CD4-positive, alpha-beta T cell treated with Interleukin-4 for 1 hour (primary cell): ENCODE measurements around the gene GRXCR2.

Experiments used
- DNase-seq, 2 donors: peaks; one replicate each; pipeline ENCODE4 v3.0.0-alpha.2; 2020 to 2022

Gene GRXCR2

DNA sequence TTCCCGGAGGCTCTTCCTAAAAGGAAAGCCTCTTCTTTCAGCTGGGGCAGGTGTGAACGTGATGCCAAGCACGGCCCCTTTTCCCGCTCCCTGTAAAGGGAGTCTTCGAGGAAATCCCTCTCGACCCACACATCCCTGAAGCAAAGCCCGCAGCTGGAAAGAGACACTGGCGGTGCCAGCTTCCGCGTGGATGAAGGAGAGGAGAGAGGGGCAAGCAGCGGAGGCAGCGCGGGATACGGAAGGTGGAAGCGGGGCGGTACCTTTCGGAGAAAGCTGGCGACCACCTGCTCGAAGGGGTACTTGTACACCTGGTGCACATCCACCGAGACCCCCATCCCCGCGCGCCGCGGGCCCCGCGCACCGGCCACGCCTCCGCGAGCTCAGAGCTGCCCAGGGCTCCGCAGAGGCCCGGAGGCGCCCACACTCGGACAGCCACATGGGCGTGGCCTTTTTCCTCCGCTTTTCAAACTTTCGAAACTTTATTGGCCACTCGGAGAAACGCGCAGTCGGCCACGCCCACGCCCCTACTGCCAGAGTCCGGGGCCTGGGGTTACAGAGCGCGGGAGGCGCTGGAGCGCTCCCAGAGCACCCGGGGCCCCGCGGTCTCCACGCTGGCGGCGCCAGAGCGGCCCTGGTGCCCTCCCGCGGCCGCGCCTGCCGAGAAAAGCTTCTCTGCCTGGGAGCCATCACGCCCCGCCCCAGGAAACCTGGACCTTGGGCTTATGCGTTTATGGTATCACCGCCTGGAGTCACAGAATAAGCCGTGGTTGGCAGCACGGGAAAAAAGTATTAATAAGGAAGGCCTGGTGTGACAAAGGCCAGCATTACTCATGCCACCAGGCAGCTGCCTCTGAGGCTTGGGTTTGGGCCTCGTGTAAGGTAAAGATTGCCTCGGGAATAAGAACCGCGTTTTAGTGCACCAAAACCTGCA, 37.6 kb downstream of the GRXCR2 start, which contains the start of gene PRELID2:
Gene PRELID2 (minus strand): TSS at position 426 of the 931 bp plus-strand sequence. CDS start 91 bp downstream, at position 335.
- peak; percentile 59 to 60 for DNase-seq

DNA sequence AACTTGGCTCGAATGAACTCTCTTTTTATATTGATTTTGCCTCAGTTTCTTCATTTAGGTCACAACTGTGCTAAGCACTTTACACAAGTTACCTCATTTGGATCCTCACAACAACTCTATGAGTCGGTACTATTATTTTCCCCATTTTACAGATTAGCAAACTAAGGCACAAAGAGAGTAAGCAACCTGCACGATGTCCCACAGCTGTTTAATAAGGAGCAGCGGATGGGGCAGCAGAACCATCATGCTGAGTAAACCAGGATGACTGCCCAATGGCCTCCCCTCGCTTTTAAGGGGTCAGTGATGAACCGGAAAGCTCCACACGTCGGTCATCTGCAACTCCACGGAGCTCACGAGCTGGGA, 38.3 kb downstream of the GRXCR2 start:
- no peak for DNase-seq

DNA sequence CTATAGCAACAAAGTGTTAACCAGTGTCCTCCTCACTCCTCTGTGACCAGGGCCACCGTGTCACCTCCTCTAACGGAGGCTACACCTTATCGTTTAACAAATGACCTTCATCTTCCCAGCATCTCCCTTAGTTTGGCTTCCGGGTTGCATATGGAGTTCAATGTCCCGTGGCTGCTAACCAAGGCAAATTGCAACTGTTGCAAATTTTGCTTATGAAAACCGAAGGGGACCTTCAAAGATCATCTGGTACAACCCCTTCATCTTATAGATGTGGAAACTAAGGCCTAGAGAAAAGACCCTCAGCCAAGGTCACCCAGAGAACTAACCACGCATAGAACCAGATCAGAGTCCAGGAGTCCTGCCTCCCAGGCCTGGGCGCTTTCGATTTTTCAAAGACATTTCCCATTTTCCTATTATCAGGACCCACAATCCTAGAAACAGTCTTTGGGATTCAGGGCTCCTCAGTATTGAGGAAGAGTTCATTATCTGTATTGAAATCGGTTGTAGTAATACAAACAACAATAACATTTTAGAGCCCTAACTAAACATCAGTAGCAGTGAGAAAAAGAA, 39.1 kb downstream of the GRXCR2 start:
- DNase-seq = no peak

DNA sequence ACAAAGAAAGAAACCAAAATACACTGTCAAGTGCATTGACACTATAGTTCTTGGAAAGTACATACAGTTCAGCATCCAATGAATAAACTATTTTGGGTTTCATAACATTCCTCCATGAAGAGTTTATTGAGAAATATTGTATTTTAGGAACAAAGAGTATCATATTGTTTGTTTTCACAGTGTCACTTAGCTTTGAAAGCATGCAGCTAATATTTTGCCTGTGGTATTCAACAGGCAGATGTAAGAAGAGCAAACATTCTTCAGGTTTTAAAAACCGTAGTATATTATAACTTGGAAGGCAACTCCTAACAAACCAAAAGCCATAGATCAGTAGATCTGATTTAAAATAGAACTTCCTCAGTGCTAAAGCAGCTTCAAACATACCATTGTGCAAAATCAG, 42.2 kb downstream of the GRXCR2 start:
- DNase-seq = no peak

DNA sequence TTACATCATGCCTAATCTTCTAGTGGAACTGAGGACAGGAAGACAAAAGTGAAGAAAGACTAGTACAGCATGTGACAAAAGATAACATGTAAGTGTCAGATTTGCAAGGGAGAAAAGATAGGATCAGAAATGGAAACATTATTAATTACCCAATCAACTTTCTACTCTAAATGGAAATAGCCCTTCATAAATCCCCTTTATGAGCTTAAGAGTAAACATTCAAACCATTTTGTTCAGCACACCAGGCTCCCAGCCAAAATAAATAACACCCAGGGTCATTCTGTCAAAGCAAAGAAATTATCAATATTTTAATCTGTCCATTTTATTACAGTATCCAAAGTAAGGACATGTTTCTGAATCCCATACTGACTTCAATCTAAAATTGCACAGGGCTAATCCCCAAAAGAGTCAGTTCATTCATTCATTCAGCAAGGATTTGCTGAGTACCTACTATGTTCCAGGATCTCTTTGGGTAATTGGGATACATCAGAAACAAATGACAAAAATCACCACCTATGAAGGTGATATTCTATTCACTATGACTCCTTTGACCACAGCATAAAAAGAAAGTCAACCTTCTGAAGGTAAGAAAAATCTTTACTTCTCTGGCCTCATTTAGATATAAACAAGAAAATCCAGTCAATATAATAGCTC, 43.0 kb downstream of the GRXCR2 start:
- no peak for DNase-seq

DNA sequence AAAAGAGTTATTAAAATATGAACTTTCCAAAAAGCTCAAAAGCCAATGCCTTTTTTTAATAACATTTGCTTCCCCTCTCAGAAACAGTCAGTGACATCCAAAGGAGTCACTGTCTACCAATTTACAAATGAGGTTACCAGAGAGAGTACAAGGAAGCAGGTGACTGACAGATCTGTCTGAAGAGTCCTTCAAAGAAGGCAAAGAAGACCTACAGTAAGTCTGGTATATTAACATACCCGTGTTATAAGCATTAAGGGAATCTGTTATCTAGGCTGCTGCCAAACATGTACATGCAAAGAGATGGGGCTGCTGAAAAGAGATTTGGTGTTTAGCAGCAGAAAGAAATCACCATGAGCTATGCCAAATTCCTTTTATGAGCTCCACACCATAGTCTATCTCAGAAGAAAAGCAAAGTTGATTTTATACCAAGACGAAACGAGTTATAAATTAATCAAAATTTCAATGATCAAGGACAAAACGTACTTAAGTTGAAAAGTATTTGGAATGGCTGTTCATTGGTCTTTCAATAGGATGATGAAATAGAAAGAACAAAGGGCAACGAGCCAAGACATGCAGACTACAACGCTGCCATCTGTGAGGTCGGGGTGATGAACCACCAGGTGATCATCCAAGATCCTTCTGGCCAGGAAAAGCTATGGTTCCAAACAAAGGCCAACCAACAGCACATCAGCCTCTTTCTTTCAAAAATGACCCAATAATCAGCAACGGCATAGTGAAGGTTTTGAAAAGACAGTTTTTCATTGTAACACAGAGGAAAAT, 45.7 kb downstream of the GRXCR2 start:
- DNase-seq = no peak

DNA sequence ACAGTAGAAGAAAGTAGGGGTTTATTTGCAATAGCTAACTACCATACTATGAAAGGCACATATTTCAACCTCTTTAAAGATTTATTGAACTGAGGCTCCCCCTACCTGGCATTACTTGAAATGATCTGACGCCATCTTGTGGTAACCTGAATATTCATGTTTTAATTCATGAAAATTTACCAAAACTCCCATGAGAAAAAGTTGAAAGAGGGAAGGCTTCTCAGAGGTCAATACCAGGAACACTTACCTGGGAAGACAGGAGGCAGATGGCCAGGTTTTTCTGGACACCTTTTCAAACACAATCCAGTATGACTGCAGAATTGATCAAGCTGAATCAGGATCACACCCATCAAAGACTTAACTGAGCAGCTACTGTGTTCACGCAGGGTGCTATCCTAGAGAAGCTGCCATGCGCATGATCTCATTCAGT, 47.0 kb downstream of the GRXCR2 start:
- peak in 1 of 2 donors; percentile 49 for DNase-seq

DNA sequence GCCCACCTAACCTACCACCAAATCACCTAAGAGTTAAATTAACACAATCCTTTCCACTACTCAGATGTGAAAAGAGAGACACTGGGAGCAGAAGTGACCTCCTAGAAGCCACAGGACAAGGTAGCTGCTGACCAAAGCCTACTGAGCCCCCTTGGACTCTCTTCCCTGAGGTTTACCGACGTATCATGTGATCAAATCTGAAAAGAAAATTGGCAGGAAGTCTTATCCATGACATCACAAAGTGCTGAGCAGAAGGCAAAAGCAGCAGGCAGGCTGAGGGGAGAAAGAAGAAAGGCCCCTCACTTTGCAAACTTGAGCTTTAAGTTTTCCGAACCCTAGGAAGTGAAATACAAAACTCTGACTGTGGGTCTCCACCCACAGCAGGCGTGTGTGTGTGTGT, 48.8 kb downstream of the GRXCR2 start:
- no peak for DNase-seq

DNA sequence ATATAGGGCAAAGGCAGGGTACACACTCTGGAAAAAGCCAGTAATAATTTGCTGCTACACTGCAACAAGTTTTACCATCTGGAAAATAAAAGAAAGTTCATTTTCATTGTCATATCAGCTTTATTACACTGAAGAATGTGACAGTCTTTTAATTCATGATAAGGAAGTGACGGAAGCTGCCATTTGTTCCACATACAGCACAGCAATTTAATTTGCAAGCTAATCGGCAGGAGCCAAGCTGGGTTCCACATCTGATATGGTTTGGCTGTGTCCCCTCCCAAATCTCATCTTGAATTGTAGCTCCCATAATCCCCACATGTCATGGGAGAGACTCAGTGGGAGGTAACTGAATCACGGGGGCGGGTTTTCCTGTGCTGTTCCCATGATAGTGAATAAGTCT, 54.2 kb downstream of the GRXCR2 start:
- no peak for DNase-seq

DNA sequence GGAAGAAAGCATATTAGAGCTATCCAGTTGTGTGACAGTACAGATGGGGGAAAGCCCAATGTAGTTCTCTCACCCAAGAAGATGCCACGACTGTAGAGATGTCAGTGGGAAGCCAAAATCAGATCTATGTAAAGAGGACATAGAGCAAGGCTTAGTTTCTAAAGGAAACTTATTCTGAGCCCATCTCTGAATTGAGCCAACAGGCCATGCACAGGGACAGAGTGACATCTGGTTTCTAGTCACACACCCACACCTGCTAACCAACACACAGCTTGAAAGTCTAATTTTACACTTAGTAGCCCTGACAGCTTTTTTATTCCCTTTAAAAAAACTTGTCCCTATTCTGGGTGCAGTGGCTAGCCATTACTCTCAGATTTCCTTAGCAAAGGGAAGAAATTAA, 59.9 kb downstream of the GRXCR2 start:
- DNase-seq = no peak

DNA sequence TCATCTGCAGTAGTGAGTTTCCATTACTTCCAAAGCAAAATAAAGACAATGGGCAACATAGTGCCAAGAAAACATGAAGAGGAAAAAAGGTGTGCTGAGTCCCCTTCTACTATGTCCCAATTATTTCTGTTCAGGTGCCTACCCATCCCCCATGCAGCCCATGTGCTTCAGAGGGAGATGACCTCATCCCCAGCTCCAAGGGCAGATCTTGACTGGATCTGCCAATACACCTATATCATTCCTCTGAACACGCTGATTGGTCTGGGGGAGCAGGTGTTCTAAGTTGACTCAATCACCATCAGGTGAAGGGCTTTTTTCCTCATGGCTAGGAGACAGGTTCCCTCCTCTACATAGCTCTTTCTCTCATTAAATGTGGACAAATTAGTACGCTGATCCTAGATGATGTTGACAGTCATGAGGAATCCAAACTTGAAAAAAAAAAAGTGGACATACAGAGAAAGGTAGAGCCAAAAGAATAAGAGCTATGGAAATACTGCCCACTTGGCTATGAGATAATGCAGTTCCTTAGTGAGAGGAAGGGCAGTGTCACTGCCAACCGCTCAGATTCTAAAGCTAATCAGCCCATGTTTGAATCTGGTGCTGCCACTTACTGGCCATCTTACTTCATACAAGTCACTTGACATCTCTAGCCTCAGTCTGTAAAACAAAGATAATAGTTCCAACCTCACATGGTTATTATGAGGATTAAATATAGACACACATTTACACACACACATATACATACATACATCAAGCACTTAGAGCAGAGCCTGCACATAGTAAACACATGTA, 60.8 kb downstream of the GRXCR2 start:
- DNase-seq = no peak
